ENCODE data around the gene C2orf78.
"Not testable (repeated sequence)": the region's sequence is repeated elsewhere in the genome, so short reads cannot be mapped to it uniquely, and the experiment has no call there.

The C2orf78 gene

GRCh38 chr2:73783883-73784282 is at the start of gene C2orf78:
TSS of gene C2orf78 (plus strand) at chr2:73784183. CDS start at chr2:73784310, 127 bp downstream.
- DNase-seq = not testable (repeated sequence)

GRCh38 chr2:73736378-73736777 is 47.6 kb upstream of the C2orf78 start:
- DNase-seq = no peak

- DNase-seq = peak; percentile 95
Observed at GRCh38 chr2:73736855-73737779, 46.9 kb upstream of the C2orf78 start, which contains the start of gene TPRKB. TSS of gene TPRKB (minus strand) at chr2:73737345. CDS start at chr2:73734569, 2,776 bp downstream.

GRCh38 chr2:73739101-73739500 is 44.9 kb upstream of the C2orf78 start:
- no peak for DNase-seq

GRCh38 chr2:73740767-73741166 is 43.2 kb upstream of the C2orf78 start:
- no peak for DNase-seq

GRCh38 chr2:73746015-73746876 is 37.7 kb upstream of the C2orf78 start:
- no peak for DNase-seq

GRCh38 chr2:73746877-73747208 is 37.1 kb upstream of the C2orf78 start:
- no peak for DNase-seq

GRCh38 chr2:73749314-73749713 is 34.7 kb upstream of the C2orf78 start:
- DNase-seq = no peak

GRCh38 chr2:73754332-73754731 is 29.7 kb upstream of the C2orf78 start:
- not testable (repeated sequence) for DNase-seq

GRCh38 chr2:73759285-73759764 is 24.7 kb upstream of the C2orf78 start:
- DNase-seq = no peak

GRCh38 chr2:73759904-73760303 is 24.1 kb upstream of the C2orf78 start:
- DNase-seq = no peak

GRCh38 chr2:73762571-73762970 is 21.4 kb upstream of the C2orf78 start:
- DNase-seq = no peak

GRCh38 chr2:73764945-73765344 is 19.0 kb upstream of the C2orf78 start:
- DNase-seq = no peak

- no peak for DNase-seq
Observed at GRCh38 chr2:73766349-73766748, 17.6 kb upstream of the C2orf78 start.

- no peak for DNase-seq
Observed at GRCh38 chr2:73766994-73767393, 17.0 kb upstream of the C2orf78 start.

GRCh38 chr2:73770725-73771124 is 13.3 kb upstream of the C2orf78 start:
- no peak for DNase-seq

- no peak for DNase-seq
Observed at GRCh38 chr2:73772819-73773218, 11.2 kb upstream of the C2orf78 start.

GRCh38 chr2:73776381-73776780 is 7.6 kb upstream of the C2orf78 start:
- DNase-seq = no peak

GRCh38 chr2:73776869-73777519 is 7.0 kb upstream of the C2orf78 start:
- DNase-seq = no peak

- not testable (repeated sequence) for DNase-seq
Observed at GRCh38 chr2:73778867-73779466, 5.0 kb upstream of the C2orf78 start.

GRCh38 chr2:73779467-73780236 is 4.3 kb upstream of the C2orf78 start, which contains the start of gene DUSP11:
TSS of gene DUSP11 (minus strand) at chr2:73780103. CDS start at chr2:73779974, 129 bp downstream.
- DNase-seq = peak; percentile 94

- no peak for DNase-seq
Observed at GRCh38 chr2:73780237-73780582, 3.8 kb upstream of the C2orf78 start.
